COLO668 (cell line): ENCODE measurements around the gene OR10G7.
"Not testable (repeated sequence)": the region's sequence is repeated elsewhere in the genome, so short reads cannot be mapped to it uniquely, and the experiment has no call there.

Source experiments
- DNase-seq: peaks from one replicate; lab custom pipeline; 2025; ENCODE audit not compliant: unreplicated experiment; lab: John Stamatoyannopoulos, UW

The OR10G7 gene

GRCh38 chr11:124043420-124043819, 2.3 kb upstream of the OR10G7 start:
- DNase-seq = no peak

- DNase-seq = no peak
Measured at GRCh38 chr11:124039557-124039956, 1.6 kb downstream of the OR10G7 start.

GRCh38 chr11:124036666-124037065, 4.5 kb downstream of the OR10G7 start:
- no peak for DNase-seq

GRCh38 chr11:124026498-124026897, 14.6 kb downstream of the OR10G7 start, which contains the start of gene OR10G8:
TSS of gene OR10G8 (plus strand) at chr11:124026798. CDS start at chr11:124029623, 2,825 bp downstream.
- DNase-seq = no peak

- not testable (repeated sequence) for DNase-seq
Measured at GRCh38 chr11:124015837-124016236, 25.3 kb downstream of the OR10G7 start.

GRCh38 chr11:124012697-124013096, 28.4 kb downstream of the OR10G7 start, which contains the start of gene OR10G4:
TSS of gene OR10G4 (plus strand) at chr11:124012997. CDS start at chr11:124015575, 2,578 bp downstream.
- DNase-seq = no peak

- DNase-seq = no peak
Measured at GRCh38 chr11:123995119-123995518, 46.0 kb downstream of the OR10G7 start, which contains the start of gene OR10G6. TSS of gene OR10G6 (minus strand) at chr11:123995161. CDS start at chr11:123995161, 0 bp downstream.
